ENCODE results near the gene LAMA5.

The LAMA5 gene

DNA sequence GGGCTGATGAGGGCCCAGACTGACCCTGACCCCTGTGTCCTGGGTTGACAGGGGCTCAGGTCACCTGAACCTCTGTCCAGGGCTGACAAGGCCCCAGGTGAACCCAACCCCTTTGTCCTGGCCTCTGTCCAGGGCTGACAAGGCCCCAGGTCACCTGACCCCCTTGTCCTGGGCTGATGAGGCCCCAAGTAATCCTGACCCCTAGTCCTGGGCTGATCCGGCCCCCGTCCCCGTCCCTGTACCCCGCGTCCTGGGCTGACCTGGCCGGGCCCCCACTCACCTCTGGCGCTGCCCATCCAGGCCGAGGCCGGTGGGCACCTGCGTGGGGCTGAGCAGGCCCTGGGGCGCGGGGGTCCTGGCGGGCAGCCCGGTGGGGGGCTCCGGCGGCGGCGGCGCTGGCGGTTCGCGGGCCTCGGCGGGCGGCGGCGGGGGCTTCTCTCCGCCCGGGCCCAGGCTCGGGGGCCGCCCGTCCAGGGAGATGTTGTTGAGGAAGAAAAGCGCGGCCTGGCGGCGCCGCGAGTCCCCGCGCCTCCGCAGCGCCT is 39.6 kb upstream of the LAMA5 start:
- no peaks in the 10 kb centered on the region for H3F3A ChIP-seq (ENCODE audit: insufficient read depth, low read length)
- no peaks in the 10 kb centered on the region for H3K36me3 ChIP-seq (replicated peaks; ENCODE audit: insufficient read depth, low read length)
- DNase-seq: no peak
- no peaks in the 10 kb centered on the region for H3K9me3 ChIP-seq (replicated peaks; ENCODE audit: insufficient read depth, low read length)
- H3K4me3 ChIP-seq (ENCODE audit: low read length): peak overlapping the region; percentile 92
- TF ChIP-seq, protein P1, sequence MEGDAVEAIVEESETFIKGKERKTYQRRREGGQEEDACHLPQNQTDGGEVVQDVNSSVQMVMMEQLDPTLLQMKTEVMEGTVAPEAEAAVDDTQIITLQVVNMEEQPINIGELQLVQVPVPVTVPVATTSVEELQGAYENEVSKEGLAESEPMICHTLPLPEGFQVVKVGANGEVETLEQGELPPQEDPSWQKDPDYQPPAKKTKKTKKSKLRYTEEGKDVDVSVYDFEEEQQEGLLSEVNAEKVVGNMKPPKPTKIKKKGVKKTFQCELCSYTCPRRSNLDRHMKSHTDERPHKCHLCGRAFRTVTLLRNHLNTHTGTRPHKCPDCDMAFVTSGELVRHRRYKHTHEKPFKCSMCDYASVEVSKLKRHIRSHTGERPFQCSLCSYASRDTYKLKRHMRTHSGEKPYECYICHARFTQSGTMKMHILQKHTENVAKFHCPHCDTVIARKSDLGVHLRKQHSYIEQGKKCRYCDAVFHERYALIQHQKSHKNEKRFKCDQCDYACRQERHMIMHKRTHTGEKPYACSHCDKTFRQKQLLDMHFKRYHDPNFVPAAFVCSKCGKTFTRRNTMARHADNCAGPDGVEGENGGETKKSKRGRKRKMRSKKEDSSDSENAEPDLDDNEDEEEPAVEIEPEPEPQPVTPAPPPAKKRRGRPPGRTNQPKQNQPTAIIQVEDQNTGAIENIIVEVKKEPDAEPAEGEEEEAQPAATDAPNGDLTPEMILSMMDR (IDR thresholded peaks at IDR 0.05; ENCODE audit: low read length): no peak
- TF ChIP-seq EZH2phosphoT487 (IDR thresholded peaks at IDR 0.05; ENCODE audit: low read length) (no peak), EZH2 (optimal IDR thresholded peaks at IDR 0.05; ENCODE audit: low read depth, low read length) (no peak)
- peaks cover 14% of the 10 kb centered on the region for H3K4me1 ChIP-seq (ENCODE audit: low read length)
- no peaks in the 10 kb centered on the region for H3K9me2 ChIP-seq (replicated peaks; ENCODE audit: insufficient read depth, low read length)
- H2AFZ ChIP-seq (ENCODE audit: low read length): no peak overlapping the region
- no peak overlapping the region for H3K27ac ChIP-seq (ENCODE audit: low read length)
- H3K27me3 ChIP-seq (replicated peaks; ENCODE audit: insufficient read depth, low read length): peaks cover 11% of the 10 kb centered on the region
- no peaks in the 10 kb centered on the region for H4K20me1 ChIP-seq (ENCODE audit: insufficient read depth, low read length)
- peak overlapping the region; percentile 85 for H3K4me2 ChIP-seq (ENCODE audit: low read depth, low read length)
- H3K79me2 ChIP-seq (ENCODE audit: low read length): peaks cover 30% of the 10 kb centered on the region
- H3K9ac ChIP-seq (ENCODE audit: low read length): peak overlapping the region; percentile 88

DNA sequence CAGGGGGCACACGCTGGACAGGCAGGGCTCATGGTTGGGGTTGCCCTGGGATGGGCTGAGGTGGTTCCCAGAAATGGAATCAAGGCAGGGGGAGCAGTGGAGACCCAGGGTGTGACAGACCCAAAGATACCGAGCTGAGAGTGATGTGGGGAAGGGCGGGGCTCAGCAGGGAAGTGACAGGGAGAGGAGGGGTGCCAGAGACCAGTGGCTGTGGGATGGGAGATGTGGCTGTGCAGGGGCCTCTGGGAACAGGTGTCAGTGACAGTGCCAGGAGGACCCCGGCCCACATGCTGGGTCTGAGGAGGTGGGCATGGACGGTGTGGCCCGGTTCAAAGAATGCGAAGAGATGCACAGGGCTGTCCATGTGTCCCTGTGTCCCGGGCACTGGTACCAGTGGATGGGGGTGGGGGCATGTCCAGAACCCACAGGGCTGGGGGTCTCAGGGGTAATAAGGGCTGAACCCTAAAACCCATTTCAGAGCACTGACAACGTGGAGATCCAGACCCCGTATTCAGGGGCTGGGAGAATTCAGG is 38.9 kb upstream of the LAMA5 start:
- Histone ChIP-seq H3K79me2 (ENCODE audit: low read length) (peaks cover 30% of the 10 kb centered on the region), H3K27ac (ENCODE audit: low read length) (no peak overlapping the region), H3K4me2 (ENCODE audit: low read depth, low read length) (peak overlapping the region; percentile 85), H4K20me1 (ENCODE audit: insufficient read depth, low read length) (no peaks in the 10 kb centered on the region), H3K27me3 (replicated peaks; ENCODE audit: insufficient read depth, low read length) (peaks cover 5% of the 10 kb centered on the region; the same call in 1 of the 2 replicates), H3F3A (ENCODE audit: insufficient read depth, low read length) (no peaks in the 10 kb centered on the region), H3K9me3 (replicated peaks; ENCODE audit: insufficient read depth, low read length) (no peaks in the 10 kb centered on the region), H3K4me3 (ENCODE audit: low read length) (peak overlapping the region; percentile 92), H3K9ac (ENCODE audit: low read length) (peak overlapping the region; percentile 88; the same call in 1 of the 2 replicates), H3K9me2 (replicated peaks; ENCODE audit: insufficient read depth, low read length) (no peaks in the 10 kb centered on the region), H3K4me1 (ENCODE audit: low read length) (peaks cover 14% of the 10 kb centered on the region), H3K36me3 (replicated peaks; ENCODE audit: insufficient read depth, low read length) (no peaks in the 10 kb centered on the region), H2AFZ (ENCODE audit: low read length) (no peak overlapping the region)
- TF ChIP-seq, protein P1 (IDR thresholded peaks at IDR 0.05; ENCODE audit: low read length): no peak
- no peak for TF ChIP-seq EZH2 (optimal IDR thresholded peaks at IDR 0.05; ENCODE audit: low read depth, low read length)
- no peak for TF ChIP-seq EZH2phosphoT487 (IDR thresholded peaks at IDR 0.05; ENCODE audit: low read length)
- DNase-seq: no peak

DNA sequence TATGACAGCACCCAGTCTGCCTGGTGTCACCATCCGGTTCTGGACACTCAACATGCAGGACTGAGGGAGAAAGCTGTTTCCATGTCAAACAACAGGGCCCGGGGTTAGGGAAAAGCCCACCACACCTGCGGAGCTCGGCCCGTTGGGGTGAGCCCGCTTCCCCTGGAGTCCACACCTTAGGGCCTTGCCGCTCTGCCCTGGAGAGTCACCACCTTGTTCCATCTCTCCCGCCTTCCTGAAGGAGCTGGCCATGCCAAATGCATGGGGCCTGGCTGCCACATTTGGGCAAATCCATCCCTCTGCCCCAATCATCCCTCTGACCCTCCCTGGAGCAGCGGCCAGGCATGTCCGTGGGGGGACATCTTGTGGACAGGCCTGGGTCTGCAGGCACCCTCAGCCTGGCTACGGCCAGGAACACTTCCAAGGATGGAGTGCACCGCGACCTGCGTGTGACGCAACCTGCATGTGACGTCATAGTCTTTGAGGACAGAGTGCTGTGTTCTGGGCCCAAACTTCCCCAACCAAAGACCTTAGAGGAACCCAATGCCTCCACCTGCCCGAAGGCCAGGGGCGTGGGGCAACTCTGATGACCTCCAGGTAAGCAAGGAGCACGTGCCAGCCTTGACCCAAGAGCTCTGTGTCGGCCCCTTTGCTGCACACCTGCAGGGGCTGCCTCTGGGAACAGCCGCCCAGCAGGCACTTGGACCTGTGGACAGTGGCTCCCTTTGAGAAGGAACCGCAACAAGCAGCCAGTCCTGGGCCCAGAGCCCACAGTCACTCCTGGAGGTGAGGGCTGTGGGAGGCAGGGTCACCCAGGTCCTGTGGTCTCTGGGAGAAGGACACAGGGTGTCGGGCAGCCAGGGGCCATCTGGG is 38.2 kb upstream of the LAMA5 start:
- Histone ChIP-seq H2AFZ (ENCODE audit: low read length) (no peak overlapping the region), H3K4me2 (ENCODE audit: low read depth, low read length) (peak overlapping the region; percentile 85; the same call in 1 of the 2 replicates), H3K36me3 (replicated peaks; ENCODE audit: insufficient read depth, low read length) (no peaks in the 10 kb centered on the region), H3K4me3 (ENCODE audit: low read length) (peak overlapping the region; percentile 92; the same call in 1 of the 2 replicates), H3K79me2 (ENCODE audit: low read length) (peaks cover 30% of the 10 kb centered on the region), H3K9me3 (replicated peaks; ENCODE audit: insufficient read depth, low read length) (no peaks in the 10 kb centered on the region), H3F3A (ENCODE audit: insufficient read depth, low read length) (no peaks in the 10 kb centered on the region), H4K20me1 (ENCODE audit: insufficient read depth, low read length) (no peaks in the 10 kb centered on the region), H3K9ac (ENCODE audit: low read length) (peak overlapping the region; percentile 88; the same call in 1 of the 2 replicates), H3K4me1 (ENCODE audit: low read length) (peaks cover 14% of the 10 kb centered on the region), H3K27me3 (replicated peaks; ENCODE audit: insufficient read depth, low read length) (no peaks in the 10 kb centered on the region), H3K9me2 (replicated peaks; ENCODE audit: insufficient read depth, low read length) (no peaks in the 10 kb centered on the region), H3K27ac (ENCODE audit: low read length) (no peak overlapping the region)
- TF ChIP-seq EZH2phosphoT487 (IDR thresholded peaks at IDR 0.05; ENCODE audit: low read length): no peak
- TF ChIP-seq EZH2 (optimal IDR thresholded peaks at IDR 0.05; ENCODE audit: low read depth, low read length): no peak
- TF ChIP-seq, protein P1 (IDR thresholded peaks at IDR 0.05; ENCODE audit: low read length): peak; percentile 27
- DNase-seq: no peak

Measured in MM.1S (cell line).